Caco-2 (cell line): ENCODE results near the gene SLFN11. TPM values are rescaled to one million over a fixed set of nuclear protein-coding genes. Genes with fewer than 3 reads are reported as not detected.

ENCODE experiments used
- BruUV-seq: library from RNA; stranded (reverse); fragments of 400-500 nt; replicated peaks from 2 replicates; lab custom pipeline; 2021; lab: Mats Ljungman, UMichigan
- CTCF ChIA-PET: fragments of 300-600 bp; sonication (Branson Sonifier 250); formaldehyde crosslinking; loops from one replicate; lab custom pipeline; 2022; ENCODE audit warnings: antibody characterized with exemption; lab: Charles Lee
- POLR2A ChIA-PET: fragments of 300-600 bp; sonication (Branson Sonifier 250); formaldehyde crosslinking; loops from one replicate; lab custom pipeline; 2022; ENCODE audit warnings: antibody characterized with exemption; lab: Charles Lee
- DNase-seq, 2 experiments: peaks; one replicate each; pipeline versions ENCODE4 v3.0.0 to v3.0.0-alpha.2; 2020 to 2022
- H3K27me3 ChIP-seq: replicated peaks from 2 replicates; pipeline ENCODE4 v1.6.0; 2011; ENCODE audit warnings: low read length; ENCODE audit not compliant: control insufficient read depth, insufficient read depth
- H3K36me3 ChIP-seq: 2 replicates; pipeline ENCODE4 v1.5.1; 2011; ENCODE audit warnings: low read length; ENCODE audit not compliant: control insufficient read depth, insufficient read depth
- H3K4me1 ChIP-seq: fragments of 250-450 bp; sonication (Bioruptor Pico); 2 replicates; pipeline ENCODE4 v1.5.1; 2020; ENCODE audit warnings: mild to moderate bottlenecking
- H3K4me3 ChIP-seq: 2 replicates; pipeline ENCODE4 v1.5.1; 2011; ENCODE audit warnings: low read depth, mild to moderate bottlenecking, control low read depth, low read length
- H3K9me3 ChIP-seq: fragments of 250-450 bp; sonication (Bioruptor Pico); 2 replicates; pipeline ENCODE4 v1.5.1; 2020; ENCODE audit warnings: mild to moderate bottlenecking, moderate library complexity
- H3K27ac Mint-ChIP-seq: one replicate; pipeline ENCODE4 v1.8.0; 2022; ENCODE audit warnings: mixed read lengths; ENCODE audit not compliant: unreplicated experiment
- H3K27me3 Mint-ChIP-seq: one replicate; pipeline ENCODE4 v1.8.0; 2022; ENCODE audit warnings: mixed read lengths; ENCODE audit not compliant: insufficient read depth, unreplicated experiment
- H3K36me3 Mint-ChIP-seq: one replicate; pipeline ENCODE4 v1.8.0; 2022; ENCODE audit warnings: mild to moderate bottlenecking, mixed read lengths; ENCODE audit not compliant: insufficient read depth, unreplicated experiment
- H3K4me1 Mint-ChIP-seq: one replicate; pipeline ENCODE4 v1.8.0; 2022; ENCODE audit warnings: low read depth, mixed read lengths; ENCODE audit not compliant: unreplicated experiment
- H3K4me3 Mint-ChIP-seq: one replicate; pipeline ENCODE4 v1.8.0; 2022; ENCODE audit warnings: mild to moderate bottlenecking, moderate library complexity, mixed read lengths; ENCODE audit not compliant: unreplicated experiment
- H3K9me3 Mint-ChIP-seq: one replicate; pipeline ENCODE4 v1.8.0; 2022; ENCODE audit warnings: mixed read lengths; ENCODE audit not compliant: unreplicated experiment
- CTCF ChIP-seq, 2 experiments: fragments of 200-600 bp in 1 of 2; IDR thresholded peaks; 1 replicate in 1 of 2; 2 replicates in 1 of 2; pipeline versions ENCODE4 v1.5.1 to v1.8.0; 2011 to 2022; ENCODE audit warnings: antibody characterized with exemption in 1 of 2, control low read depth in 1 of 2, inconsistent platforms in 1 of 2, low read depth in 1 of 2, low read length in 1 of 2, mild to moderate bottlenecking in 1 of 2, moderate library complexity in 1 of 2; ENCODE audit not compliant: insufficient read depth in 1 of 2, severe bottlenecking in 1 of 2, unreplicated experiment in 1 of 2
- intact Hi-C: fragments of 100-400 bp; cut with micrococcal nuclease; formaldehyde crosslinking; loops from one replicate; pipeline ENCODE4 v1.10.0; 2022; ENCODE audit not compliant: unreplicated experiment
- total RNA-seq: library from RNA; stranded (reverse); gene quantifications from 2 replicates; pipeline ENCODE4 v1.2.3, GENCODE V29; 2022

SLFN11 gene
- total RNA-seq, 1 experiment from 2014 or later: not detected

GRCh38 chr17:35361027-35361426, 12.4 kb downstream of the SLFN11 start:
- no TSS peak for BruUV-seq
- Histone ChIP-seq H3K4me1 (no peaks in the 10 kb centered on the region), H3K36me3 (no peaks in the 10 kb centered on the region), H3K27me3 (0 out of 2 replicates have a peak, but pooled peaks cover 2% of the 10 kb centered on the region), H3K9me3 (no peaks in the 10 kb centered on the region), H3K4me3 (no peak overlapping the region)
- POLR2A ChIA-PET: no interaction called here
- no peaks in the 10 kb centered on the region for H3K4me1 Mint-ChIP-seq
- H3K27me3 Mint-ChIP-seq: peaks cover 19% of the 10 kb centered on the region
- H3K9me3 Mint-ChIP-seq: no peaks in the 10 kb centered on the region
- no peaks in the 10 kb centered on the region for H3K36me3 Mint-ChIP-seq
- DNase-seq: no peak
- H3K4me3 Mint-ChIP-seq: no peak overlapping the region
- no peak for TF ChIP-seq CTCF (IDR thresholded peaks at IDR 0.05; ENCODE audit: insufficient read depth in 1 of 2, low read depth in 1 of 2, low read length in 1 of 2, severe bottlenecking in 1 of 2, unreplicated experiment in 1 of 2)
- no peak overlapping the region for H3K27ac Mint-ChIP-seq
- intact Hi-C loops: no loop called here
- CTCF ChIA-PET: no interaction called here

GRCh38 chr17:35359398-35359797, 14.0 kb downstream of the SLFN11 start:
- Histone ChIP-seq H3K4me1 (no peaks in the 10 kb centered on the region), H3K4me3 (no peak overlapping the region), H3K27me3 (0 out of 2 replicates have a peak, but pooled peaks cover 2% of the 10 kb centered on the region), H3K36me3 (no peaks in the 10 kb centered on the region), H3K9me3 (no peaks in the 10 kb centered on the region)
- no peaks in the 10 kb centered on the region for H3K36me3 Mint-ChIP-seq
- no peak for DNase-seq
- peaks cover 14% of the 10 kb centered on the region for H3K27me3 Mint-ChIP-seq
- BruUV-seq: no TSS peak
- TF ChIP-seq CTCF (IDR thresholded peaks at IDR 0.05; ENCODE audit: insufficient read depth in 1 of 2, low read depth in 1 of 2, low read length in 1 of 2, severe bottlenecking in 1 of 2, unreplicated experiment in 1 of 2): no peak
- H3K9me3 Mint-ChIP-seq: no peaks in the 10 kb centered on the region
- H3K4me3 Mint-ChIP-seq: no peak overlapping the region
- intact Hi-C loops: no loop called here
- POLR2A ChIA-PET: no interaction called here
- H3K27ac Mint-ChIP-seq: no peak overlapping the region
- H3K4me1 Mint-ChIP-seq: no peaks in the 10 kb centered on the region
- CTCF ChIA-PET: no interaction called here

GRCh38 chr17:35352284-35352683, 21.1 kb downstream of the SLFN11 start:
- CTCF ChIA-PET: no interaction called here
- POLR2A ChIA-PET: no interaction called here
- H3K9me3 Mint-ChIP-seq: no peaks in the 10 kb centered on the region

More at GRCh38 chr17:35352284-35352683, 21.1 kb downstream of the SLFN11 start:
- no peak for DNase-seq
- H3K4me1 ChIP-seq: no peaks in the 10 kb centered on the region
- no peak overlapping the region for H3K4me3 ChIP-seq
- H3K4me3 Mint-ChIP-seq: no peak overlapping the region
- no peak overlapping the region for H3K27ac Mint-ChIP-seq
- peaks cover 6% of the 10 kb centered on the region for H3K27me3 Mint-ChIP-seq
- no peaks in the 10 kb centered on the region for H3K36me3 ChIP-seq
- no peaks in the 10 kb centered on the region for H3K4me1 Mint-ChIP-seq
- no peaks in the 10 kb centered on the region for H3K36me3 Mint-ChIP-seq
- no TSS peak for BruUV-seq
- no peaks in the 10 kb centered on the region for H3K9me3 ChIP-seq
- intact Hi-C loops: no loop called here
- H3K27me3 ChIP-seq: no peaks in the 10 kb centered on the region
- no peak for TF ChIP-seq CTCF (IDR thresholded peaks at IDR 0.05; ENCODE audit: insufficient read depth in 1 of 2, low read depth in 1 of 2, low read length in 1 of 2, severe bottlenecking in 1 of 2, unreplicated experiment in 1 of 2)
